SIG-M5 treated with dmso at 0.1 percent for 504 hours (cell line): ENCODE measurements around the gene PDYN.

ENCODE experiments used
- DNase-seq: peaks from one replicate; lab custom pipeline; 2025; ENCODE audit not compliant: unreplicated experiment; lab: John Stamatoyannopoulos, UW

Gene PDYN

DNA sequence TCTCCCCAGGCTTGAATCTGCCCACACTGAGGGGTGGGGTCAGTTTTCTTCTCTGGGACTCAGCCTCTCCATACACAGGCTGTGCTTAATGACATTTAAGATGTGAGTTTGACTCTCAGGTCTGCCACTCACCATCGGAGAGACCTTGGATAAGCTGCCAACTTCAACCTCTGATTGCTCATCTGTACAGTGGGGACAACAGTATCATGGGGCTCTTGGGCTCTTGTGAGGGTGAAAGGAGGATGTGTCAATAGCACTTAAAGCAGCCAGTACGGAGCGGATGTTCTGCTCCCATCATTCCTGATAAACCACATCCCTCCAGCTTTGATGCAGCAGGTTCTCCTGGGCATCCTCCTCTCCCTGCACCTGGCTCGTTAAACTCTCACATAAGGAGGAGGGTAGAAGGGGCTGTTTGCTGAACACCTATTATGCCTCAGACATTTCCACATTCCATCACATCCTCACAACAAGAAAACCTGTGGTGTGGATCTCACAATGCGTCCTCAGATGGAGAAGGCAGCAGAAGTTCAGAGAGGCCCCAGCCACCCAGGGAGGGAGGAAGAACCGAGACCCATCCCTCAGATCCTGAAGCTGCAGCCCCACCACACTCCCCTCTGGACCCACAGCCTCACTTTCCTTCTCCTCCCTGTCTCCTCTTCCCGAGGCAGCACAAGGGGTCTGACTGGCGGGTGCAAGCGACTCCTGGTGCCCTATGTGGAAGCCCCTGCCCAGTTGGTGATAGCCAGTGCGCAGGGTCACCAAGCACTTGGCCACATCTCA lies 1.9 kb upstream of the PDYN start:
- DNase-seq, result no peak

DNA sequence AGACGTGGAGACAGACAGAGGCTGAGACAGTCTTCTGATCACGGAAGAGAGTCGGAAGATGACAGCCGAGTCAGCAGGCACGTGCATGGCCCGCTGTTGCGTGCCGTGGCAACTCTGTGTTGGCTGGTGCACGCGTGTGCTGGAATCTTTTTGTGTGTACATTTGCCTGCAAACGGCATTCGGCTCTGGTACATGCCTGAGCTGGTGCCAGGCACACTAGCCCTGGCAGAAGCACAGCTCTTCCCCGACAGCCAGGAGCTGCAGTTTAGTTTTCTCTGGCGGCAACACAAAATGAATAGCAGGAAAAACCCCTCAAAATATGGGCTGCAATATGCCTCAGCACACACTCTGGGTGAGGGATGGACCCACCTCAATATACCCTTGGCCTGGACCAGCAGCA lies 769 bp upstream of the PDYN start:
- no peak for DNase-seq

DNA sequence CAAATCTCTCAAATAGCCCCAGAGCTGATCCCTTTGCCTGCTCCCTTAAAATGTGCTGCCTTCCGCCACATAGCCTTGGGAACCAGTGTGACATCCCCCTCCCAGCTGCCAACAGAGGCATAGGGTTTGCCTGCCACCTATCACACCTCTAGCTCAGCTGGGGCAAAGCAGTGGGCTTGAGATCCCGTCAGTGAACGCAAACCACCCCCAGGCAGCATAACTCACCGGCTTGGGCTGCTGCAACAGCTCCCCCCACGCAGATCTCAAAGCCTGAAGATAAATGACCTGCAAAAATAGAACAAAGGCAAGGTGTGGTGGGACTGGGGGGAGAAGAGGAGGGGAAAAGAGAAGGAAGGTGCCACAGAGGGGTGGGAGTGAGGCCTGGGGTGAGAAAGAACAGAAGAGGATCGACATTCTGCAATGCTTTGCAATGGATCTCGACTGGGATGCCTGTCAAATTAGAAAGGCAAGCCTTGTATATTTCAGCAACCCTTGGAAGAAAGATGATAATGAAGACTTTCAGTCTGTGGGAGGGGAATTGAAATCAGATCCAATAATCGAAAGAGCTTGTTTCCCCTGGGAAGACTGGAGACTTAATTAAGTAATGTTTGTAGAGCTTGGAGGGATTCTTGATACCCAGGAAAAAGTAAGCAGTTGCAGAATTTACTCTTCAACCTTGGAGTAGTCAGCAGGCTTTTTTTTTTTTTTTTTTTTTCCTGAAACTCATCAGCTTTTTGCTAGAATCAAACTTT lies 1.3 kb downstream of the PDYN start:
- DNase-seq, result no peak

DNA sequence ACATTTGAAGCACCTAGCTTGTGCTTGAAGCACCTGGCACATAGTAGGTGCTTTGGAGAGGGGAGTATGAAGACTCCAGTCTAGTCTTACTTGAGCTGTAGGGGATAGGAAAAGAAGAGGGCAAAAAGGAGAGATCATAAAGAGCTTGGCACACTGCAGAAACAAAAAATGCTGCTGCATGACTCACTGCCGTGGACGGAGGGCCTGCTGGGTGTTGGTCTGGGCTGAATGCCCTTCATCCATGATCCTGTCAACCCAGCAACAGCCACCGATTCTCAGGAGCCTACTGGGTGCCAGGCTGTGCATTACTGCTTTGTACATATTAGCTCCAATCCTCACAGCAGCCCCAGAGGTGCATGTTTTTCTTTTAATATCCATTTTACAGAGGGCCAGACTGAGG lies 6.0 kb downstream of the PDYN start:
- DNase-seq, result no peak

DNA sequence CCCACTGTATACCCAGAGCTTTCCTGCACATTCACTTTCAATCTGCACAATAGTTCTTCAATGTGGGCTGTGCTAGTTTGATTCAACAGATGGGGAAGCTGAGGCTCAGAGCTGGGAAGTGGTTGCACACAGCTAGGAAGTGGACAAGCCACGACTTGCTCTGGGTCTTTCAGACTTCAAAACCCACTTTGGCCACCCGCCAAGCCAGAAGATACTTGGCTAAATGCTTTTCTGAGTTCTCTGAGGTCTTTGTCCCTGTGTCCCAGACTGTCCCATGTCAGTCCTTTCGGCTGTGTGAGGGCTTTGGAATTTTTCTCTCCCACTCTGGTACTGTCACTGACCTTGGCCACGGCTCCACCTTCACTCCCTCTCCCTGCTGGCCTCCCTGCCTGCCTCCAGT lies 10.6 kb downstream of the PDYN start:
- DNase-seq, result no peak

DNA sequence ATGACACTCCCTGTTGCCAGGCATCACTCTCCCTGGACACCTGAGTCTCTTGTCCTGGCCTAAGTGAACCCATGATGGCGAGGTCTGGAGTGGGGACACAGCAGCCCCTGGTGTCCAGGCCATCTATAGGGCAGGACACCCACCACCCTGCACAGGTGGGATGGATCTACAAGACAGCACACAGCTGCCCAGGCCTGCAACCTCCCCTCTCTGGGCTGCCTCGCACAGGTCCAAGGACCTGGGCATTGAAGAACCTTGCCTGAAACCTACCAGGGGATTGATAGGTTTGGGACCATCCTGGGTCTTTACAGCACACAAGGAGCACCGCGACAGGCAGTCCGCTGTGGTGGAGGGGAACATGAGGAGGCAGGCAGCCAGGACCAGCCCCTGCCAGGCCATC lies 11.2 kb downstream of the PDYN start:
- DNase-seq, result no peak

DNA sequence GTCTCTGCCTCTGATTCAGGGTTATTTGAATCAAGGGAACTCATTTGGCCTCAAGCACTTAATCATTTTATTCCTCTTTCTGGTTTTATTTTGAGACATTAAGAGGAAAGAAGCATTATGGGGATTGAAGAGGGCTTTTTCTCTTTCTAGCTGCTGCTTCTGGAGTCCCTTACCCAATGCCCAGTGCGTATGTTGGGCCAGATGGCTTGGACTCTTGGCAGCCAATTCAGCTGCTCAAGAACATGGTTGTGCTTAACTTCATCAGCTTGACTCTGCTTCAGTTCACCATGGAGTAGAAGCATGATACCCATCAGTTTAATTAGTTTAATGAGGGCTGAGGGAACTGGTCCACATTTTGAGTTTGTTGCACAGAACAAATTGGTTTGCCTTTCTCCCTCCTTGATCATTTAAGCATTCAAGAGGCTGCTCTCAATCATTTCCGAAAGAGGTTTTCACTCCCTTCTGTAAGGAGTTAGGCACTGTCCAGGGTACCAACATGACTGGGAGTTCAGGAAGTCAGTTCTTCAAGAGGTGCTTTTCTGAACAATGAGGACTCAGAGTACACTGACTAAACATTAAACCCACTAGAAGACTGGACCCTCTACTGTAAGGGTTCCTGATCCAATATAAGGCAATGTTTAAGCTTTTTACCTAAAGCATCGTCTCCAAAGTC lies 14.6 kb downstream of the PDYN start:
- DNase-seq, result no peak

DNA sequence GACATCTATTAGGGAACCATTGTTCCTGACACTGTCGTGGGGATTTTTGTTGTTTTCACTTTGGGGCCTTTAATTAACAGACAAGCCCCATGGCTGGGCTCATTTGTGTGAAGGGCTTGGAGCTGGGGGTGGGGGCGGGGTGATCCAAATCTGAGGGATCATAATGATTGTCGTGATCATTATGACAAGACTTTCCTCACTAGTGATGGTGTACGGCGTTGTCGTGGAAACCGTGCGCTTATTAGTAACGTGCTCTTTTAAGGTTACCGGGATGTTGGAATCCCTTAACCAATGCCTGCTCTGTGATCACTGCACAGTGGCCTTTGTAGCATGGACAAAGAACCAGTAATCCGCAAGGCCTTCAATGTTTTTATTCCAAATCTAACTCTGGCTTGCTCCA lies 18.6 kb downstream of the PDYN start:
- no peak for DNase-seq

DNA sequence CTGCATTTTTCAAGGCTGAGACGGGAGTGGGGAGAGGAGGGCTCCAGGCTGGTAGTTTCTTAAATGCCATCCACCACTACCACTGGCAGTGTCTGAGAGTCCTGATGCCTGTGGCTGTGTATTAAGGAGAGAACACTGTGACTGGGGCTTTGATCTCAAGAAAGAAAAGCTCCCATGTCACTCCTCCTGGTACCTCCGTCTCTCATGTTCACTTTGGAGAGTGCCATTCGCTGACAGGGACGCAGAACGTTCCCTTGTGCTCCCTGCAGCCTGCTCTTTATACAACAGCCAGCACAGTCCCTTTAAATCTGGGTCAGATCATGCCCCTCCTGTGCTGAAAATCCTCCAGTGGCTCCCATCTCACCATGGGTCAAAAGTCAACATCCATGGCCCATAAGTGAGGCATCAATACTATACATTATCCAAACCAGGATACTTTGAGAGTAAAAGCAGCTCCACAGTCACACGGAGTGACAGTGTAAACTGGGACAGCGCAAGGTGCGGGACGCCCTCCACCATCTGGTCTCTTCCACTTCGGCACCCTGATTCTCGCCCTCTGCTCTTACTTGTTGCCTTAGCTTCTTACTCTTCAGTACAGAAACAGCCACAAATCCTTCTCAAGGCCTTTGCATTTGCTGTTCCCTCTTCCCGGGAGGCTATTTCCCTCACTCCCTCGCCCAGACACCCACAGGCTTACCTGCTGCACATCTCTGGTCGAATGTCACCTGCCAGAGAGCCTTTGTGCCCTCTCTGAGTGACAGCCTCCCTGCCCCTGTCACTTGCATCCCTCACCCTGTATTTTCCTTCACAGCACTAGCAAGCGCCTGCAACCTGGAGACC lies 20.0 kb downstream of the PDYN start:
- no peak for DNase-seq

DNA sequence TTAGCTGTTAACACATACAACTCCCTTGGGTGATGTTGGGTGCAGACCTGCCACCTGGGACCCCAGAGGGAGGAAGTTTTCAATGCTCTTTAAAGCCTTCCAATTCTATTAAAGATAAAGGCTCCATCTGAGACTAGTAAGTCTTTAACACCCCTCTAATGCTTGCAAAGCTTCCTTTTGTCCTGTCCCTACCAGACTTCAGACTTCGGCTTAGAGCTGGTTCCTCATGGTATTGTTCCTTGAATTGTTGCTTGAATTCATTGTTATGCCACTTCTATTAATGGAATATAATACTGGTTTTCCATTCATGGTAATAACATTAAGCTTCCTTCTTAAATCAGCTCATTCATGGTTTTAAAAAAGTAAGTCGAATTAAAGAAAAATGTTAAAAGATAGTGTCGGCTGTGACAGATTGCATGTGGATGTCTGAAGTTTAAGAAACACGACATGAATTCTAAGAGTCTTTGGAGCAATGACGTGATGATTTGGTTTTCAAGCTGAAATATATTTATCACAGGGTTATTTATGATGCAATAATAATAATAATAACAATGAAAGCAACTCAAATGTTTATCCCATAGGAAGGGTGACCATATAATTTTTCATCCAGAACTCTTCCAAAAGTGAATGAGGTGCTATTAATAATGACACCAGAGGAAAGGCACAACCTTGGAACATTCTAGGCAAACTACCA lies 21.8 kb downstream of the PDYN start:
- DNase-seq, result no peak

DNA sequence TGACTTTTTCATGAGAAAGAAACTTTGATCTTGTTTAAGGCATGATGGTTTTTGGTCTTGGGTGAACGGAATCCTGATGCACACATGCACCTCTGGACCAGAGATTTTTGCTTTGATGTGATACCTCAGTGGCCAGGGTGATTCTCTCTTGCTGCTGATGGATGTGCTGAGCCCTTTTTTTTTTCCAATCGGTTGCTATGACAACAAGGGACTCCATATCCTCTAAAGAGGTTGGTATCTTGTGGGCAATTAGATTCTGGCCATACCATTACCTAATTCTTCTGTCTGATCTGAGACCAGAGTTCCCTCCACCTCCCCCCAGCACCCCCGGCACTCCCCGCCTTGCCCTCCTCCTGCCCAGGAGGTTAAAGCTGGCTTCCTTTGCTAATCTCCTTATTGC lies 24.9 kb downstream of the PDYN start:
- no peak for DNase-seq

DNA sequence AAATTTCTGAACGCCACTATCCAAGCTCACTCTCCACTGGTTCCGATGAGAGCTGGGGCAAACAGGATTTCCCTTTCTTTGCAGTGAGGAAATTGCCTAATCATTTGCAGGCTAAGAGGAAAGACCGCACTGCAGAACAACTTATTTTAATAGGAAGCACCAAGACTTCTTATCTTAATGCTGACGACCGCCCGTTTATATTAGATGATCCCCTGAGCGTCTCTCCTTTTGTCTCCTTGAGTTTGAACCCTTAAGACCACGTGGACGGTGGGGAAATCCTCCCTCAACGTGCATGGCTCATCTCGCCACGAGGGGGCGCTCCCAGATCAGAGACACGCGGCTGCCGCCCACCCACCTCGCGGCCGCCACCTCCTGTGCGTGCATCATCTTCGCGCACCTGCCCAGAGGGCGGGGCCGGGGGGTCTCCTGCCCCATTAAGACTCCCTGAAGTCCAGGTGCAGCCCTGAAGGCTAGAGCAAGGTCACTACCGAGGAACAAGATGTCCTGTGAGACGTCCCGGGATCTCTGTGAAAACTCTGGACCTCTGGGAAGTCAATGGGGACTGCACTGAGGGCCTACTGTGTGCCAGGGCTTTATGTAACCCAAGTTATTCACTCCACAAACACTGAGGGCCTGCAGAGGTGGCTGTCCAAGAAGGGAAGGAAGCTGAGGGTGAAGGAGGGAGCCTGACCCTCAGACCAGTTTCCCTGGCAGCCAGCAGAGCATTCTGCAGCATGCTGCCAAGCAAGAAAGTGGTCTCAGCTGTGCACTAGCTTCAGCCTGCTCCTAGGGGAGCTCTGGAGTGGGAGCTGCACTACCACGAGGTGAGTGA lies 28.1 kb downstream of the PDYN start:
- DNase-seq, result peak; percentile 76

DNA sequence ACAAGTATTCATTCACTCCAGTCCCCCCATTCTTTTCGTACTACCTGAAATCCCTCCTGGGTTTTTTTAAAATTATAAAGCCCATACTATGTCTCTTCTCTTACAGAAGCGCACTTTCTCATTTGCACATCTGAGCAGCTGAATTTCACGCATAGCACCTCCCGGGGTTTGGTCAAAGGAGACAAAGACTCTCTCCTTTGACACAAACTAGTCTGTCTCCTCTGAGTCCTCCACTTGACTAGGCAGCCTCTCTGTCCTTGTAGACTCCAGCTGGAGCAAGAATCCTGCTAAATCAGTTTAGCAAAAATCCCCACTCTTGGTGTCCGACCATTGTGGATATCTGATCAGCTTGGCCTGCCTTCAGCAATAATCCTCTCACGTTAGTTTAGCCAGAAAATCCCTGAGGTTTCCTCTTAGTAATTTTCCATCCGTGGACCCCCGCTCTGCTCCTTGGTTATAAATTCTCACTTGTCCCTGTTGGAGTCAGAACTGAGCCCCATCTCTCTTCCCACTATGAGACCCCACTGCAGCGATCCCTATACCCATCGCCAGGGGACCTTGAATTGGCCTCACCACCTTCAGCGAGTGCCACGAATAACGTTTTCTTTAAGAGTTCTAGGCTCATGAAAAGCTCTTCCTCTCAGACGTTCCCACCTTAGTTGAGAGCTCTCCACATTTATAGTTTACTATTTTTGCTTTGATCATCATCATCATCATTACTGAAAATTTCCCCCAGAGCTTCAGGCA lies 29.0 kb downstream of the PDYN start:
- no peak for DNase-seq

DNA sequence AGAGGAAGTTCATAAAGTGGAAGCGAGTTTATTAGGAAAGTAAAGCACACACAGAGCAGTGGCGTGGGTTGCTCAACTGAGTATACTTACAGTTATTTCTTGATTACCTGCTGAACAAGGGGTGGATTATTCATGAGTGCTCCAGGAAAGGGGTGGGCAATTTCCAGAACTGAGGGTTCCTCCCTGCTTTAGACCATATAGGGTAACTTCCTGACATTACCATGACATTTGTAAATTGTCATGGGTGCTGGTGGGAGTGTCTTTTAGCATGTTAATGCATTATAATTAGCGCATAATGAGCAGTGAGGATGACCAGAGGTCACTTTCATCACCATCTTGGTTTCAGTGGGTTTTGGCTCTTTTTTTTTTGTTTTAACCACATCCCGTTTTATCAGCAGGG lies 29.8 kb downstream of the PDYN start:
- peak; percentile 41 for DNase-seq

DNA sequence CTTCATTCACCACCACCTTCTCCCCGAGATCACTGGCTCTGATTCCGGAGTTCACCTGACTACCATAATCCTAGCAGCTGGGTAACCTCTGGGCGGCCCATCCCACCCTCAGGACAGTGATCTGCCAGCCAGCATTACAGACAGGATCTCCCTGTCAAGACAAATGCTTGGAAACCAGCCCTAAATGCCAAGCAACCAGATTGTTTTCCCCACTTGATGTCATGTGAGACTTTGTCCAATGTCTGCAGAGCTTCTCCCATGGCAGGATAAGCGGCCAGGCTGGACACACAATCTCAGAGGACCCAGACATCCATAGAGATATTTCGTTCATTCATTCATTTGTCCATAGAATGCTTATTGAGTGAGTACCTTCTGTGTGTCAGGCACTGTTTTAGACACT lies 32.5 kb downstream of the PDYN start:
- no peak for DNase-seq

DNA sequence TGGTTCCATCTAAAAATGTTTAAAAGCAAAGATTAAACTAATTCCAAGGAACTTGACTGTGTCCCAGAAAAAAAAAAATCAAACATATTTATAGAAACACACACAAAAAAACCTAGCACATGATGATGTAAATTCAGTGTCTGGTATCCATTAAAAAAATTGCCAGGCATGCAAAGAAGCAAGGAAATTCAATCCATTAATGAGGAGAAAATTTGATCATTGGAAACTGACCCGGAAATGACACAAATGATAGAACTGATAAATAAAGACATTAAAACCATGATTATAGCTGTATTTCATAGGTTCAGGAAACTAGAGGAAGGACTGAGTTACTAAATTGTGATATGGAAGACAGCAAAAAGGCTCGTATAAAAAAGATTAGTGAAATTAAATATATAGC lies 34.7 kb downstream of the PDYN start:
- no peak for DNase-seq

DNA sequence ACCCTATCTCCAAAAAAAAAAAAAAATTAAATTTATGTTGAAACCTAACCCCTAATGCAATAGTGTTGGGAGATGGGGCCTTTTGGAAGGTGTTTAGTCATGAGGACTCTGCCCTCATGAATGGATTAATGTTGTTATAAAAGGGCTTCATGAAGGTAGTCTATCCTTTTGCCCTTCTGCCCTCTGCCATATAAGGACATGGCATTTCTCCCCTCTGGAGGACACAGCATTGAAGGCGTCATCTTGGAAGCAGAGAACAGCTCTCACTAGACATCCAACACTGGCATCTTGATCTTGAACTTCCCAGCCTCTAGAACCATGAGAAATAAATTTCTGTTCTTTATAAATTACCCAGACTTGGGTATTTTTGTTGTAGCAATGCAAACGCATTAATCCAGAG lies 35.4 kb downstream of the PDYN start:
- DNase-seq, result no peak

DNA sequence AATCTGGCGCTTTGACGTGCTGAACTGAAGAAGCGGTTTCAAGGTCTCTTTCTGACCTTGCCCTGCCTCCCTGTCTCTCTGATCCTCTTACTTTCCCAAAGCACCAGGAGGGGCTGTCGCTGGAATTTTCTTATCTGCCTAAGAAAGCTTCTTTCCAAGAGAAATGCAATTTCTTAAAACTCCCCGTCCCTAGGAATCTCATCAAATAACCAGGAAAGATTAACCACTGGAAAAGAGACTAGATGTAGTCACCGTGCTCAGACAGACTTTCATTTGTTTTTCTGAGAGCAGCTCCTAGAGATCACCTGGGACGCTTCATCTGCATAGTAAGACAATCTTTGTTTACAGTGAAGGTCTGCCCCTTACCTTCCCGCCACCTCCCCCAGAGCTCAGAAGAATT lies 38.6 kb downstream of the PDYN start:
- no peak for DNase-seq

DNA sequence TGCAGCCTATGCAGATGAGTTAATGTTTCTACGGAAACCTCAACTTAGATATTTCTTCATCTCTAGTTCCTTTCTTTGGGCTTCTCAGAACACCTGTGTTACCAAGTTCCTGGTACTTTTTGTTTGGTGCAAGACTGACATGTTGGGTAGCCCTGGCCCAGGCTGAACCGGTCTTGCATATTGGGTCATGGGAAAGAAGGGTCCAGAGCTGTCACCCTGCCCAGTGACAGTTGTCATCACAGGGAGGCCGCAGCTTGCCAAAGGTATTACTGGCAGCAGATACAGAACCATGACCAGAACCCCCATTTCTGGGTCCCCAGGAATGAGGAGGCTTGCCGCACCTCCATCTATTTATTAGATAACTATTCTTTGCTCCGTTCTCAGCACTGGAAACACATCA lies 40.2 kb downstream of the PDYN start:
- DNase-seq, result no peak
